Hepatocyte (in vitro differentiated cells): ENCODE data around the gene RFPL4A. TPM values are rescaled to one million over a fixed set of nuclear protein-coding genes. Genes with fewer than 3 reads are reported as not detected.

Source experiments
- DNase-seq: peaks from one replicate; pipeline ENCODE4 v3.0.0-alpha.2; 2016; ENCODE audit warnings: low spot score
- H2AFZ ChIP-seq: fragments of 200-600 bp; sonication (generic); 2 replicates; pipeline ENCODE4 v1.6.0; 2016; ENCODE audit warnings: antibody characterized with exemption, mild to moderate bottlenecking
- H3K27ac ChIP-seq: fragments of 200-600 bp; sonication (generic); 2 replicates; pipeline ENCODE4 v1.5.1; 2016; ENCODE audit warnings: mild to moderate bottlenecking
- H3K27me3 ChIP-seq: fragments of 200-600 bp; sonication (generic); 2 replicates; pipeline ENCODE4 v1.6.1; 2016
- H3K36me3 ChIP-seq: fragments of 200-600 bp; sonication (generic); replicated peaks from 2 replicates; pipeline ENCODE4 v1.5.1; 2016; ENCODE audit warnings: low read depth; ENCODE audit not compliant: insufficient read depth
- H3K4me1 ChIP-seq: fragments of 200-600 bp; sonication (generic); 2 replicates; pipeline ENCODE4 v1.5.1; 2016; ENCODE audit warnings: mild to moderate bottlenecking, moderate library complexity; ENCODE audit not compliant: insufficient read depth
- H3K4me2 ChIP-seq: fragments of 200-600 bp; sonication (generic); 2 replicates; pipeline ENCODE4 v1.6.0; 2016
- H3K4me3 ChIP-seq: fragments of 200-600 bp; sonication (generic); 2 replicates; pipeline ENCODE4 v1.5.1; 2016; ENCODE audit warnings: mild to moderate bottlenecking
- H3K79me2 ChIP-seq: fragments of 200-600 bp; sonication (generic); 2 replicates; pipeline ENCODE4 v1.6.0; 2017; ENCODE audit warnings: mild to moderate bottlenecking
- H3K9me2 ChIP-seq: fragments of 200-600 bp; sonication (generic); replicated peaks from 2 replicates; pipeline ENCODE4 v1.6.0; 2017; ENCODE audit warnings: mild to moderate bottlenecking; ENCODE audit not compliant: insufficient read depth
- H3K9me3 ChIP-seq: fragments of 200-600 bp; sonication (generic); 2 replicates; pipeline ENCODE4 v1.5.1; 2016; ENCODE audit warnings: low read depth, mild to moderate bottlenecking
- H4K20me1 ChIP-seq: fragments of 200-600 bp; sonication (generic); 2 replicates; pipeline ENCODE4 v1.6.0; 2016; ENCODE audit warnings: mild to moderate bottlenecking; ENCODE audit not compliant: insufficient read depth, poor library complexity, severe bottlenecking
- CTCF ChIP-seq: fragments of 200-600 bp; sonication (generic); IDR thresholded peaks from 2 replicates; pipeline ENCODE4 v1.5.1; 2016; ENCODE audit warnings: antibody characterized with exemption, mild to moderate bottlenecking; ENCODE audit not compliant: poor library complexity
- EZH2 ChIP-seq: fragments of 200-600 bp; sonication (generic); IDR thresholded peaks from 2 replicates; pipeline ENCODE4 v1.6.1; 2016; ENCODE audit warnings: antibody characterized with exemption, mild to moderate bottlenecking, borderline replicate concordance
- EZH2phosphoT487 ChIP-seq: fragments of 200-600 bp; sonication (generic); IDR thresholded peaks from one replicate; pipeline ENCODE4 v1.6.1; 2018; ENCODE audit warnings: antibody characterized with exemption, mild to moderate bottlenecking, low read depth, moderate library complexity; ENCODE audit not compliant: unreplicated experiment, severe bottlenecking
- WGBS: methylation state at CpG from one replicate; pipeline ENCODE4 v1.1.6; 2016; ENCODE audit warnings: low lambda C conversion rate; ENCODE audit errors: missing lambda C conversion rate; 5-methylcytosine and 5-hydroxymethylcytosine counted together
- polyA plus RNA-seq: library from polyadenylated mRNA; unstranded; fragments of >200 nt; fragmentation: Nextera tagmentation; extraction: Ambion mirVana; gene quantifications from 2 replicates; pipeline ENCODE4 v1.2.1, GENCODE V29; 2016
- total RNA-seq: library from RNA; depleted of rRNA; stranded (reverse); fragments of >200 nt; gene quantifications from 2 replicates; pipeline ENCODE4 v1.2.3, GENCODE V29; 2014

The RFPL4A gene
- total and polyA plus RNA-seq, 2 experiments from 2014 or later: not detected

- 58% methylated on average over 7 of the region's 7 CpGs for WGBS
- Histone ChIP-seq H3K4me3 (no peak overlapping the region), H3K36me3 (no peaks in the 10 kb centered on the region), H4K20me1 (no peaks in the 10 kb centered on the region), H3K27ac (no peak overlapping the region), H3K27me3 (no peaks in the 10 kb centered on the region), H3K79me2 (no peaks in the 10 kb centered on the region), H3K4me1 (no peaks in the 10 kb centered on the region), H3K4me2 (no peak overlapping the region), H2AFZ (no peak overlapping the region), H3K9me2 (no peaks in the 10 kb centered on the region), H3K9me3 (no peaks in the 10 kb centered on the region)
- TF ChIP-seq EZH2phosphoT487 (no peak), EZH2 (no peak), CTCF (no peak)
- DNase-seq: no peak
Measured at GRCh38 chr19:55801416-55801815, 42.5 kb downstream of the RFPL4A start.

- Histone ChIP-seq H3K9me3 (no peaks in the 10 kb centered on the region), H4K20me1 (no peaks in the 10 kb centered on the region), H3K36me3 (no peaks in the 10 kb centered on the region), H2AFZ (no peak overlapping the region), H3K79me2 (no peaks in the 10 kb centered on the region), H3K4me3 (no peak overlapping the region), H3K27ac (no peak overlapping the region), H3K4me2 (no peak overlapping the region), H3K27me3 (no peaks in the 10 kb centered on the region), H3K4me1 (no peaks in the 10 kb centered on the region), H3K9me2 (no peaks in the 10 kb centered on the region)
- 78% methylated on average over 2 of the region's 2 CpGs for WGBS
- TF ChIP-seq EZH2phosphoT487: no peak
- no peak for DNase-seq
Measured at GRCh38 chr19:55802281-55802680, 43.4 kb downstream of the RFPL4A start.

GRCh38 chr19:55809381-55810058 lies 50.6 kb downstream of the RFPL4A start:
- no peak overlapping the region for H3K27ac ChIP-seq
- H3K4me3 ChIP-seq: no peak overlapping the region
- H3K4me1 ChIP-seq: no peaks in the 10 kb centered on the region
- TF ChIP-seq EZH2 (no peak), CTCF (peak; percentile 8), EZH2phosphoT487 (no peak)
- WGBS: 38% methylated on average over 20 of the region's 20 CpGs
- no peaks in the 10 kb centered on the region for H3K9me3 ChIP-seq
- no peaks in the 10 kb centered on the region for H3K79me2 ChIP-seq
- H4K20me1 ChIP-seq: no peaks in the 10 kb centered on the region
- DNase-seq: peak; percentile 41
- no peaks in the 10 kb centered on the region for H3K27me3 ChIP-seq
- H2AFZ ChIP-seq: no peak overlapping the region
- H3K4me2 ChIP-seq: no peak overlapping the region
- no peaks in the 10 kb centered on the region for H3K9me2 ChIP-seq
- no peaks in the 10 kb centered on the region for H3K36me3 ChIP-seq

- Histone ChIP-seq H3K4me3 (no peak overlapping the region), H2AFZ (no peak overlapping the region), H3K9me3 (no peaks in the 10 kb centered on the region), H3K4me1 (no peaks in the 10 kb centered on the region), H3K36me3 (no peaks in the 10 kb centered on the region), H3K27me3 (no peaks in the 10 kb centered on the region), H3K27ac (no peak overlapping the region), H3K9me2 (no peaks in the 10 kb centered on the region), H4K20me1 (no peaks in the 10 kb centered on the region), H3K4me2 (no peak overlapping the region), H3K79me2 (no peaks in the 10 kb centered on the region)
- TF ChIP-seq EZH2: no peak
- no peak for TF ChIP-seq EZH2phosphoT487
- no peak for TF ChIP-seq CTCF
- no peak for DNase-seq
- WGBS: 64% methylated on average over 3 of the region's 3 CpGs
Measured at GRCh38 chr19:55811340-55811739, 52.4 kb downstream of the RFPL4A start.
